SHP77 treated with DMSO at 0.1 percent for 48 hours (cell line): ENCODE data around the gene GEMIN7.

Source experiments
- DNase-seq: peaks from one replicate; lab custom pipeline; 2025; lab: John Stamatoyannopoulos, UW

GEMIN7 gene

GRCh38 chr19:45090034-45090433, 11.0 kb downstream of the GEMIN7 start:
- DNase-seq = no peak

GRCh38 chr19:45090606-45091005, 11.5 kb downstream of the GEMIN7 start:
- DNase-seq = no peak

GRCh38 chr19:45091031-45091923, 12.2 kb downstream of the GEMIN7 start:
- DNase-seq = peak; percentile 95

- peak; percentile 82 for DNase-seq
Observed at GRCh38 chr19:45092747-45093678, 14.0 kb downstream of the GEMIN7 start, which contains the start of gene PPP1R37. Gene PPP1R37, plus strand, starts transcription at chr19:45093179. Its CDS starts 147 bp downstream, at chr19:45093326.

- DNase-seq = no peak
Observed at GRCh38 chr19:45094137-45094536, 15.1 kb downstream of the GEMIN7 start.

GRCh38 chr19:45094707-45095106, 15.6 kb downstream of the GEMIN7 start:
- DNase-seq = no peak

GRCh38 chr19:45095496-45096413, 16.7 kb downstream of the GEMIN7 start:
- no peak for DNase-seq

- DNase-seq = no peak
Observed at GRCh38 chr19:45096700-45097099, 17.6 kb downstream of the GEMIN7 start.

- no peak for DNase-seq
Observed at GRCh38 chr19:45097450-45097775, 18.4 kb downstream of the GEMIN7 start.

GRCh38 chr19:45097776-45098520, 18.9 kb downstream of the GEMIN7 start:
- DNase-seq = no peak

- DNase-seq = no peak
Observed at GRCh38 chr19:45098521-45099466, 19.7 kb downstream of the GEMIN7 start.

GRCh38 chr19:45099467-45100191, 20.6 kb downstream of the GEMIN7 start:
- no peak for DNase-seq

GRCh38 chr19:45100201-45100600, 21.1 kb downstream of the GEMIN7 start:
- no peak for DNase-seq

- DNase-seq = no peak
Observed at GRCh38 chr19:45100846-45101252, 21.8 kb downstream of the GEMIN7 start.

GRCh38 chr19:45101806-45102205, 22.7 kb downstream of the GEMIN7 start:
- DNase-seq = no peak

GRCh38 chr19:45102481-45102880, 23.4 kb downstream of the GEMIN7 start:
- DNase-seq = no peak

GRCh38 chr19:45103156-45103507, 24.1 kb downstream of the GEMIN7 start:
- DNase-seq = no peak

- DNase-seq = no peak
Observed at GRCh38 chr19:45103508-45104319, 24.7 kb downstream of the GEMIN7 start.
